ENCODE results near the gene UST. TPM values are rescaled to one million over a fixed set of nuclear protein-coding genes. Genes with fewer than 3 reads are reported as not detected.
"Not testable (repeated sequence)": the region's sequence is repeated elsewhere in the genome, so short reads cannot be mapped to it uniquely, and the experiment has no call there.

Gene UST
- polyA plus RNA-seq, 4 donors, result 0.81 to 4.0 (median 1.4) TPM; not detected in 1

DNA sequence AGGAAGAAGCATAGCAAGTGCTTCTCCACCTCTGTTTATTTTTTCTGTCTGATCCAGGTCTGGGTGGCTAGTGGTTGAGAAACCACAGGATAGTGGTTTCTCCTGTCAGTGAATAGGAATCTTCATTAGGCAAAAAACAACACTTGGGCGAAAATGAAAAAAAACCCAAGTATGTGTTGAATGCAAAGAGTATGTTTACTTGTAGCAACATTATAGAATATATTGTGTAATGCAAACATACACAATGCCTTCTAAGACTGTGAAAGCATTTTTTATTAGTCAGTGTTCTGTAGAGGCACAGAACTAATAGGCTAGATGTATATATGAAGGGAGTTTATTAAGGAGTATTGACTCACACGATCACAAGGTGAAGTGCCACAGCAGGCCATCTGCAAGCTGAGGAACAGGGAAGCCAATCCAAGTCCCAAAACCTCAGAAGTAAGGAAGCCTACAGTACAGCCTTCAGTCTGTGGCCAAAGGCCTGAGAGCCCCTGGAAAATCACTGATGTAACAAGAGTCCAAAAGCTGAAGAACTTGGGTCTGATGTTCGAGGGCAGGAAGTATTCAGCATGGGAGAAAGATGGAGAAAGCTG is 111.1 kb downstream of the UST start:
- Histone ChIP-seq H3K9me3 (ENCODE audit: control insufficient read depth in 2 of 2, insufficient read depth in 1 of 2, low read depth in 1 of 2, low read length in 1 of 2) (no peaks in the 10 kb centered on the region), H3K4me3 (ENCODE audit: low read depth in 1 of 3, low read length in 3 of 3) (no peak overlapping the region), H3K36me3 (ENCODE audit: control insufficient read depth in 3 of 3, insufficient read depth in 2 of 3, low read depth in 1 of 3, low read length in 3 of 3) (no peaks in the 10 kb centered on the region), H3K27me3 (ENCODE audit: control insufficient read depth in 3 of 3, insufficient read depth in 3 of 3, low read length in 3 of 3) (no peaks in the 10 kb centered on the region), H3K27ac (ENCODE audit: low read depth in 1 of 3, low read length in 2 of 3) (no peak overlapping the region), H3K4me1 (ENCODE audit: control insufficient read depth in 3 of 3, insufficient read depth in 2 of 3, low read depth in 1 of 3, low read length in 2 of 3) (no peaks in the 10 kb centered on the region)
- FAIRE-seq (no peak), DNase-seq (no peak)
- 74 to 82% (median 77%) methylated on average over 3 of the region's 3 CpGs for WGBS, 3 donors

GRCh38 chr6:148864132-148864531 is 117.3 kb downstream of the UST start:
- FAIRE-seq, result not testable (repeated sequence)
- WGBS, 3 donors, result 76 to 84% (median 80%) methylated on average over 14 to 16 of the region's 16 CpGs

GRCh38 chr6:148864941-148865340 is 118.1 kb downstream of the UST start:
- DNase-seq (no peak), FAIRE-seq (no peak)

More at GRCh38 chr6:148864132-148864531, 117.3 kb downstream of the UST start:
- H3K27me3 ChIP-seq (ENCODE audit: control insufficient read depth in 3 of 3, insufficient read depth in 3 of 3, low read length in 3 of 3); H3K9me3 ChIP-seq (ENCODE audit: control insufficient read depth in 2 of 2, insufficient read depth in 1 of 2, low read depth in 1 of 2, low read length in 1 of 2); H3K36me3 ChIP-seq (ENCODE audit: control insufficient read depth in 3 of 3, insufficient read depth in 2 of 3, low read depth in 1 of 3, low read length in 3 of 3); H3K4me3 ChIP-seq (ENCODE audit: low read depth in 1 of 3, low read length in 3 of 3); H3K27ac ChIP-seq (ENCODE audit: low read depth in 1 of 3, low read length in 2 of 3); DNase-seq; H3K4me1 ChIP-seq (ENCODE audit: control insufficient read depth in 3 of 3, insufficient read depth in 2 of 3, low read depth in 1 of 3, low read length in 2 of 3): not testable (repeated sequence)

GRCh38 chr6:148866657-148867268 is 119.9 kb downstream of the UST start:
- Histone ChIP-seq H3K27ac (ENCODE audit: low read depth in 1 of 3, low read length in 2 of 3) (no peak overlapping the region), H3K4me3 (ENCODE audit: low read depth in 1 of 3, low read length in 3 of 3) (no peak overlapping the region), H3K4me1 (ENCODE audit: control insufficient read depth in 3 of 3, insufficient read depth in 2 of 3, low read depth in 1 of 3, low read length in 2 of 3) (no peaks in the 10 kb centered on the region), H3K9me3 (ENCODE audit: control insufficient read depth in 2 of 2, insufficient read depth in 1 of 2, low read depth in 1 of 2, low read length in 1 of 2) (no peaks in the 10 kb centered on the region), H3K36me3 (ENCODE audit: control insufficient read depth in 3 of 3, insufficient read depth in 2 of 3, low read depth in 1 of 3, low read length in 3 of 3) (no peaks in the 10 kb centered on the region), H3K27me3 (ENCODE audit: control insufficient read depth in 3 of 3, insufficient read depth in 3 of 3, low read length in 3 of 3) (no peaks in the 10 kb centered on the region)
- DNase-seq (no peak), FAIRE-seq (no peak)
- 45 to 71% (median 63%) methylated on average over 5 of the region's 5 CpGs for WGBS, 3 donors

More at GRCh38 chr6:148864941-148865340, 118.1 kb downstream of the UST start:
- Histone ChIP-seq H3K27ac (ENCODE audit: low read depth in 1 of 3, low read length in 2 of 3) (no peak overlapping the region), H3K4me3 (ENCODE audit: low read depth in 1 of 3, low read length in 3 of 3) (no peak overlapping the region), H3K27me3 (ENCODE audit: control insufficient read depth in 3 of 3, insufficient read depth in 3 of 3, low read length in 3 of 3) (no peaks in the 10 kb centered on the region), H3K4me1 (ENCODE audit: control insufficient read depth in 3 of 3, insufficient read depth in 2 of 3, low read depth in 1 of 3, low read length in 2 of 3) (no peaks in the 10 kb centered on the region), H3K36me3 (ENCODE audit: control insufficient read depth in 3 of 3, insufficient read depth in 2 of 3, low read depth in 1 of 3, low read length in 3 of 3) (no peaks in the 10 kb centered on the region), H3K9me3 (ENCODE audit: control insufficient read depth in 2 of 2, insufficient read depth in 1 of 2, low read depth in 1 of 2, low read length in 1 of 2) (no peaks in the 10 kb centered on the region)
- WGBS, 3 donors, result 81 to 86% (median 84%) methylated on average over 5 of the region's 5 CpGs

DNA sequence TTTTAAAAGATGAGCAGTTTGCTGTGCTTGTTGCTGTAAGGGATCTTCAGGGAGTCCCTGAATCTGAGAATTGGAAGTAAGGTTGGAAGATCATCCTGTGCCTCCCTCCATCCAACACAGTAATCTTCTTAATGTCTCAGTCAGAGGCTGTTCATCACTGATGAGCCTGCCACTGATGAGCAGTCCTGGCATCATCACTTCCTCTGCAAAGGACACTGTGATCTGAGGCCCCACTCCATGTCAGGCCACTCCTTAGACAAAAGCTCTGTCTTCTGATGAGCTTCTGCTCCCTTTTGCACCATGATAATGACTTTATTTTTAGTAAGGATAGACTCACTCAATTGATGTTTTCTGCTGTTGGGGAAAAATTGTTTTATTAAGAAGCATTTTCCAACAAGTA is 121.0 kb downstream of the UST start:
- no peak for DNase-seq
- no peaks in the 10 kb centered on the region for H3K36me3 ChIP-seq (ENCODE audit: control insufficient read depth in 3 of 3, insufficient read depth in 2 of 3, low read depth in 1 of 3, low read length in 3 of 3)
- no peaks in the 10 kb centered on the region for H3K4me1 ChIP-seq (ENCODE audit: control insufficient read depth in 3 of 3, insufficient read depth in 2 of 3, low read depth in 1 of 3, low read length in 2 of 3)
- no peak overlapping the region for H3K4me3 ChIP-seq (ENCODE audit: low read depth in 1 of 3, low read length in 3 of 3)
- FAIRE-seq, result no peak
- no peaks in the 10 kb centered on the region for H3K9me3 ChIP-seq (ENCODE audit: control insufficient read depth in 2 of 2, insufficient read depth in 1 of 2, low read depth in 1 of 2, low read length in 1 of 2)
- H3K27me3 ChIP-seq (ENCODE audit: control insufficient read depth in 3 of 3, insufficient read depth in 3 of 3, low read length in 3 of 3), result no peaks in the 10 kb centered on the region
- no peak overlapping the region for H3K27ac ChIP-seq (ENCODE audit: low read depth in 1 of 3, low read length in 2 of 3)

DNA sequence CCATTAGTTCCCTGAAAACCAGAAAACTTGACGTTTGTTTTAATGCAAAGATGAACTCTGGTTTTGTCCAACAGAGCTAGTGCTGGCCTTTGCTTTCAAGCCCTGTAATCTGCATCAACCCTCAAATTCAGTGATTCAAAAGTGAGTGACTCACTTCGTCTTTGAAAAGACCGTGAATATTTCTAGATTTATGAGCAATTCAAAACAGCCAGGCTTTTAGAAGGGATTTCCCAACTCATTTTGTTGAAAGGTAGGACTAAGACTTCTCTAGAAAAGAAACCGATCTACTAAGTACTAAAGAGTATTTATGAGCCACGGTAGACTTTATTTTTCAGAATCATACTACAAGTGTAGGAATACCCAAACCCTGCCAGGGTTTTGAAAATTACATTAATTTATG is 121.5 kb downstream of the UST start:
- no peak for DNase-seq
- no peaks in the 10 kb centered on the region for H3K9me3 ChIP-seq (ENCODE audit: control insufficient read depth in 2 of 2, insufficient read depth in 1 of 2, low read depth in 1 of 2, low read length in 1 of 2)
- H3K4me1 ChIP-seq (ENCODE audit: control insufficient read depth in 3 of 3, insufficient read depth in 2 of 3, low read depth in 1 of 3, low read length in 2 of 3), result no peaks in the 10 kb centered on the region
- no peak for FAIRE-seq
- no peak overlapping the region for H3K4me3 ChIP-seq (ENCODE audit: low read depth in 1 of 3, low read length in 3 of 3)
- H3K36me3 ChIP-seq (ENCODE audit: control insufficient read depth in 3 of 3, insufficient read depth in 2 of 3, low read depth in 1 of 3, low read length in 3 of 3), result no peaks in the 10 kb centered on the region
- 74 to 79% (median 74%) methylated on average over 5 of the region's 5 CpGs for WGBS, 3 donors
- H3K27me3 ChIP-seq (ENCODE audit: control insufficient read depth in 3 of 3, insufficient read depth in 3 of 3, low read length in 3 of 3), result no peaks in the 10 kb centered on the region
- H3K27ac ChIP-seq (ENCODE audit: low read depth in 1 of 3, low read length in 2 of 3), result no peak overlapping the region

GRCh38 chr6:148868901-148869300 is 122.1 kb downstream of the UST start:
- Histone ChIP-seq H3K36me3 (ENCODE audit: control insufficient read depth in 3 of 3, insufficient read depth in 2 of 3, low read depth in 1 of 3, low read length in 3 of 3) (no peaks in the 10 kb centered on the region), H3K4me1 (ENCODE audit: control insufficient read depth in 3 of 3, insufficient read depth in 2 of 3, low read depth in 1 of 3, low read length in 2 of 3) (no peaks in the 10 kb centered on the region), H3K27ac (ENCODE audit: low read depth in 1 of 3, low read length in 2 of 3) (no peak overlapping the region), H3K27me3 (ENCODE audit: control insufficient read depth in 3 of 3, insufficient read depth in 3 of 3, low read length in 3 of 3) (no peaks in the 10 kb centered on the region), H3K9me3 (ENCODE audit: control insufficient read depth in 2 of 2, insufficient read depth in 1 of 2, low read depth in 1 of 2, low read length in 1 of 2) (no peaks in the 10 kb centered on the region), H3K4me3 (ENCODE audit: low read depth in 1 of 3, low read length in 3 of 3) (no peak overlapping the region)
- FAIRE-seq (no peak), DNase-seq (no peak)
- 64 to 91% (median 84%) methylated on average over 2 of the region's 2 CpGs for WGBS, 3 donors

DNA sequence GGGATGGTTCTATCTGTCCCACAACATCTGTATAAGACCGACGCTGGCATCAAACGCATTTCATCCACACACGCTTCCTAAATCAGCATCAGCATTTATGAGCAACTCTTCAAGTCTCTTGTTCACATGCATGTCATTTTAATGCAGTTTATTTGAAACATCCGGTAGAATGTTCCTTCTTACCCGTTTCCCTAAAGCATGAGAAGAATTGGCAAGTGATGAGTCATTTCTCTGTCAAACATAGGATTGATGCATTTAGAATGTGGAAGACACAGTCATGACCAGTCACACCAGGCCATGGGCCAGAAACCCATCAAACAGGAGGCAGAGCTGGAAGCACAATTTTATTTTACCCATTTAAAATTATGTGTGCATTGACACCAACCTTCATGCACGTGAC is 122.8 kb downstream of the UST start:
- no peak for DNase-seq

DNA sequence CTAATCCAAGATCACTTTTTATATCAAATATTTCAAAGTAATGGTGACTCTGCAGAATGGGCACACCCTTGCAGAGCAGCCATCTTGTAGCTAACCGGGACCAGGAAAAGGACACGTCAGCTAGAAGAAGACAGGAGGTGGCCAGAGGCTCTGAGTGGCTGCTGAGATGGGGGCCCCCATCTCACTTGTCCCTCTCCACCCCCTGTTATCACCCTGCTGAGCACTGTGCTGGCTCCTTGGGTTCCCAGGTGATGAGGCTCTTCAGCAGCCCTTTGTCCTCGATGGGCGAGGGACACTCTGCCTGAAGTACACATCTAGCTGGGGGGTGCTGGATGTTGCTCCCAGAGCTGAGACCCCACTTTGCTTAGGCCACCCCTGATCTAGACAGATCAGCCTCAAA is 126.3 kb downstream of the UST start:
- Histone ChIP-seq H3K9me3 (ENCODE audit: control insufficient read depth in 2 of 2, insufficient read depth in 1 of 2, low read depth in 1 of 2, low read length in 1 of 2) (no peaks in the 10 kb centered on the region), H3K27me3 (ENCODE audit: control insufficient read depth in 3 of 3, insufficient read depth in 3 of 3, low read length in 3 of 3) (no peaks in the 10 kb centered on the region), H3K4me3 (ENCODE audit: low read depth in 1 of 3, low read length in 3 of 3) (no peak overlapping the region), H3K36me3 (ENCODE audit: control insufficient read depth in 3 of 3, insufficient read depth in 2 of 3, low read depth in 1 of 3, low read length in 3 of 3) (no peaks in the 10 kb centered on the region), H3K4me1 (ENCODE audit: control insufficient read depth in 3 of 3, insufficient read depth in 2 of 3, low read depth in 1 of 3, low read length in 2 of 3) (no peaks in the 10 kb centered on the region), H3K27ac (ENCODE audit: low read depth in 1 of 3, low read length in 2 of 3) (no peak overlapping the region)
- no peak for DNase-seq
- FAIRE-seq, result no peak
- WGBS, 3 donors, result 93 to 100% (median 95%) methylated on average over 4 of the region's 4 CpGs

More for the DNA sequence above, 122.8 kb downstream of the UST start:
- 72 to 90% (median 86%) methylated on average over 7 of the region's 7 CpGs for WGBS, 3 donors
- FAIRE-seq, result no peak
- Histone ChIP-seq H3K4me3 (ENCODE audit: low read depth in 1 of 3, low read length in 3 of 3) (no peak overlapping the region), H3K27me3 (ENCODE audit: control insufficient read depth in 3 of 3, insufficient read depth in 3 of 3, low read length in 3 of 3) (no peaks in the 10 kb centered on the region), H3K36me3 (ENCODE audit: control insufficient read depth in 3 of 3, insufficient read depth in 2 of 3, low read depth in 1 of 3, low read length in 3 of 3) (no peaks in the 10 kb centered on the region), H3K4me1 (ENCODE audit: control insufficient read depth in 3 of 3, insufficient read depth in 2 of 3, low read depth in 1 of 3, low read length in 2 of 3) (no peaks in the 10 kb centered on the region), H3K9me3 (ENCODE audit: control insufficient read depth in 2 of 2, insufficient read depth in 1 of 2, low read depth in 1 of 2, low read length in 1 of 2) (no peaks in the 10 kb centered on the region), H3K27ac (ENCODE audit: low read depth in 1 of 3, low read length in 2 of 3) (no peak overlapping the region)
